ENCODE data around the gene FANCL. TPM values are rescaled to one million over a fixed set of nuclear protein-coding genes. Genes with fewer than 3 reads are reported as not detected.
"Not testable (repeated sequence)": the region's sequence is repeated elsewhere in the genome, so short reads cannot be mapped to it uniquely, and the experiment has no call there.

The FANCL gene
- total RNA-seq, result 10 to 100 TPM in 3 of 4 donors, 1 to 10 TPM in 1; 7.5 to 17.9 (median 11.6) TPM

GRCh38 chr2:58240670-58241545 is at the start of gene FANCL:
Gene FANCL, minus strand, starts transcription at chr2:58241325. Its CDS starts 12 bp downstream, at chr2:58241313.
- Histone ChIP-seq H3K27me3 (no peaks in the 10 kb centered on the region), H3K4me3 (peak within 1 kb of the TSS; percentile 72 to 95 (median 78)), H3K9me3 (no peaks in the 10 kb centered on the region), H3K36me3 (no peaks in the 10 kb centered on the region), H3K27ac (replicated peaks in 1 of 4) (peak within 1 kb of the TSS; percentile 75 to 84 (median 82)), H3K4me1 (peaks cover 4 to 18% (median 10%) of the 10 kb centered on the region in 4 donors)
- DNase-seq (ENCODE audit: extremely low spot score), result peak; percentile 93
- TF ChIP-seq POLR2AphosphoS5 (IDR thresholded peaks at IDR 0.05) (peak; percentile 63 to 84), CTCF (IDR thresholded peaks at IDR 0.05) (no peak), POLR2A (IDR thresholded peaks at IDR 0.05; ENCODE audit: low read depth) (no peak), EP300 (IDR thresholded peaks at IDR 0.05) (no peak)
- under 1% methylated on average over 48 of the region's 59 CpGs for WGBS
- intact Hi-C loops (cut with DNase I), result no loop called here

DNA sequence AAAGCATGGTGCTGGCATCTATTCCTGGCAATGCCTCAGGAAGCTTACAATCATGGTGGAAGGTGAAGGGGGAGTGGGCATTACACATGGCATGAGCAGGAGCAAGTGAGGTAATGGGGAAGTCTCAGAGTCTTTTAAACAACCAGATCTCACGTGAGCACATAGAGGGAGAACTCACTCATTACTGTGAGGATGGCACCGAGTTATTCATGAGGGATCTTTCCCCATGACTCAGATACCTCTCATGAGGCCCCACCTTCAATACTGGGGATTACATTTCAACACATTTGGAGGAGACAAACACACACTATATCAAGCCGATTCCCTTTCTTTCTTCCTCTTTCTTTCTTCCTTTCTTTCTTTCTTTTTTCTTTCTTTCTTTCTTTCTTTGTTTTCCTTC is 47.9 kb upstream of the FANCL start:
- Histone ChIP-seq H3K36me3 (no peaks in the 10 kb centered on the region), H3K4me3 (no peak overlapping the region), H3K27me3 (no peaks in the 10 kb centered on the region), H3K27ac (replicated peaks in 1 of 4) (no peak overlapping the region), H3K9me3 (no peaks in the 10 kb centered on the region), H3K4me1 (no peaks in the 10 kb centered on the region)
- WGBS, result 79% methylated on average over 3 of the region's 3 CpGs
- intact Hi-C loops (cut with DNase I), result no loop called here
- DNase-seq (ENCODE audit: extremely low spot score), result no peak
- TF ChIP-seq POLR2AphosphoS5 (IDR thresholded peaks at IDR 0.05) (no peak), CTCF (IDR thresholded peaks at IDR 0.05) (no peak), EP300 (IDR thresholded peaks at IDR 0.05) (no peak), POLR2A (IDR thresholded peaks at IDR 0.05; ENCODE audit: low read depth) (no peak)

GRCh38 chr2:58283931-58284330 is 42.8 kb upstream of the FANCL start:
- Histone ChIP-seq H3K36me3 (no peaks in the 10 kb centered on the region), H3K9me3 (no peaks in the 10 kb centered on the region), H3K27me3 (no peaks in the 10 kb centered on the region), H3K27ac (replicated peaks in 1 of 4) (no peak overlapping the region), H3K4me1 (no peaks in the 10 kb centered on the region), H3K4me3 (no peak overlapping the region)
- DNase-seq (ENCODE audit: extremely low spot score), result no peak
- intact Hi-C loops (cut with DNase I), result no loop called here
- no peak for TF ChIP-seq CTCF (IDR thresholded peaks at IDR 0.05)
- no peak for TF ChIP-seq POLR2A (IDR thresholded peaks at IDR 0.05; ENCODE audit: low read depth)
- no peak for TF ChIP-seq POLR2AphosphoS5 (IDR thresholded peaks at IDR 0.05)
- TF ChIP-seq EP300 (IDR thresholded peaks at IDR 0.05), result no peak

- H3K27me3 ChIP-seq; H3K4me1 ChIP-seq; H3K9me3 ChIP-seq; H3K36me3 ChIP-seq; DNase-seq (ENCODE audit: extremely low spot score); H3K27ac ChIP-seq (replicated peaks in 1 of 4); H3K4me3 ChIP-seq; intact Hi-C loops (cut with DNase I): not testable (repeated sequence)
- WGBS, result 88% methylated on average over 3 of the region's 3 CpGs
Measured at GRCh38 chr2:58275144-58275543, 34.0 kb upstream of the FANCL start.

DNA sequence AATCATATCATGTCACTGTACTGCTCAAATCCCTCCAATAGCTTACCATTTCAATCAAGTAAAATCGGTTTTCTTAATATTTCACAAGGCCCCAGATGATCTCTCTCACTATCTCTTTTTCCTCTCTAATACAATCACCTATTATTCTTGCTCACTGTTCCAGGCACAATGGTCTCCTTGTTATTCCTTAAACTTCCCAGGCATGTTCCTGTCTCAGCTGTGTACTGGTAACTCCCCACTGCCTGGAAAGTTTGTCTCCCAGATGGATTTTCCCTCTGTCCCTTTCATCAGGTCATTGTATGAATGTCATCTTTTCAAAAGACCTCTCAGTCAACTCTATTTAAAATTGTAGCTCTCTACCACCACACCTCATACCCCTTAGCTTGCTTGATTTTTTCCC is 30.7 kb upstream of the FANCL start:
- no peak overlapping the region for H3K27ac ChIP-seq (replicated peaks in 1 of 4)
- no peak overlapping the region for H3K4me3 ChIP-seq
- WGBS, result 88% methylated on average over 1 of the region's 1 CpG
- intact Hi-C loops (cut with DNase I), result no loop called here
- no peak for DNase-seq (ENCODE audit: extremely low spot score)
- H3K36me3 ChIP-seq, result no peaks in the 10 kb centered on the region
- no peaks in the 10 kb centered on the region for H3K27me3 ChIP-seq
- no peak for TF ChIP-seq EP300 (IDR thresholded peaks at IDR 0.05)
- no peak for TF ChIP-seq POLR2A (IDR thresholded peaks at IDR 0.05; ENCODE audit: low read depth)
- TF ChIP-seq POLR2AphosphoS5 (IDR thresholded peaks at IDR 0.05), result no peak
- TF ChIP-seq CTCF (IDR thresholded peaks at IDR 0.05), result no peak
- no peaks in the 10 kb centered on the region for H3K4me1 ChIP-seq
- H3K9me3 ChIP-seq, result no peaks in the 10 kb centered on the region
